Measurements from ENCODE around the gene LYST. TPM values are rescaled to one million over a fixed set of nuclear protein-coding genes. Genes with fewer than 3 reads are reported as not detected.

The LYST gene
- total and polyA plus RNA-seq, 10 of the 15 experiments (the other 5 are each of a cell fraction or from before 2014, with no cell fraction given) = 3.3 to 28.1 (median 5.6) TPM

- no peaks in the 10 kb centered on the region for H4K20me1 ChIP-seq (ENCODE audit: control insufficient read depth, insufficient read depth)
- ChIA-PET SMC1A (ENCODE audit: uncharacterized antibody, unreplicated experiment) (interaction anchor here (0.7 to 0.9 kb wide), 2 partner anchors 12 to 25 kb away, joined by 3 read pairs; no protein-coding TSS in a partner anchor), RAD21 (ENCODE audit: unreplicated experiment) (no interaction called here), POLR2A (no interaction called here), CTCF (interaction anchor here (1.1 kb wide), 1 partner anchor 233 kb away, joined by 3 read pairs; no protein-coding TSS in a partner anchor)
- no TSS peak for BruUV-seq (replicated peaks)
- H3K4me1 ChIP-seq (ENCODE audit: control insufficient read depth, insufficient read depth, low read length) = no peaks in the 10 kb centered on the region
- no peaks in the 10 kb centered on the region for H3K79me2 ChIP-seq (ENCODE audit: control insufficient read depth, insufficient read depth, low read length)
- FAIRE-seq = no peak
- H3K9me3 ChIP-seq (replicated peaks; ENCODE audit: control insufficient read depth, insufficient read depth, low read length) = no peaks in the 10 kb centered on the region
- WGBS (ENCODE audit: insufficient coverage, insufficient replicate concordance, low lambda C conversion rate, missing lambda C conversion rate) = 93% methylated on average over 13 of the region's 13 CpGs
- no peak overlapping the region for H3K9ac ChIP-seq (ENCODE audit: control insufficient read depth, insufficient read depth, low read length)
- H2AFZ ChIP-seq (ENCODE audit: control insufficient read depth, low read depth, low read length) = no peak overlapping the region
- DNase-seq (ENCODE audit: low read depth, low spot score) = no peak
- no peak for ATAC-seq
- no peak overlapping the region for H3K27ac ChIP-seq (ENCODE audit: control insufficient read depth, insufficient read depth)
- no peaks in the 10 kb centered on the region for H3K27me3 ChIP-seq (replicated peaks in 1 of 2; ENCODE audit: control insufficient read depth in 2 of 2, insufficient read depth in 2 of 2, low read length in 1 of 2)
- TF ChIP-seq CREM (IDR thresholded peaks at IDR 0.05; ENCODE audit: low read depth) (no peak), HDAC6 (IDR thresholded peaks at IDR 0.05; ENCODE audit: unreplicated experiment) (no peak), HCFC1 (IDR thresholded peaks at IDR 0.05; ENCODE audit: low read length) (no peak), IRF3 (IDR thresholded peaks at IDR 0.05) (no peak), CUX1 (IDR thresholded peaks at IDR 0.05; ENCODE audit: insufficient replicate concordance, low read depth, low read length) (no peak), CHD1 (IDR thresholded peaks at IDR 0.05; ENCODE audit: low read depth, low read length) (no peak), ATF7 (IDR thresholded peaks at IDR 0.05; ENCODE audit: low read depth) (no peak), EGR1 (IDR thresholded peaks at IDR 0.05; ENCODE audit: borderline replicate concordance in 1 of 2, low read depth in 2 of 2, low read length in 2 of 2) (no peak), ESRRA (IDR thresholded peaks at IDR 0.05; ENCODE audit: low read length) (no peak), GATAD2B (conservative IDR thresholded peaks at IDR 0.05; ENCODE audit: low read depth) (no peak), RAD21 (IDR thresholded peaks at IDR 0.05; ENCODE audit: insufficient read depth, low read depth, low read length) (no peak), NFXL1 (IDR thresholded peaks at IDR 0.05; ENCODE audit: borderline replicate concordance) (no peak), SPI1 (IDR thresholded peaks at IDR 0.05; ENCODE audit: borderline replicate concordance, insufficient read depth, low read depth, low read length) (no peak), ZNF384 (IDR thresholded peaks at IDR 0.05; ENCODE audit: borderline replicate concordance, low read depth, low read length) (no peak), MYB (IDR thresholded peaks at IDR 0.05; ENCODE audit: borderline replicate concordance, low read depth, low read length) (no peak), NR2C1 (IDR thresholded peaks at IDR 0.05) (no peak), NFYB (IDR thresholded peaks at IDR 0.05; ENCODE audit: insufficient read depth, low read depth, low read length) (no peak), POLR2AphosphoS5 (IDR thresholded peaks at IDR 0.05; ENCODE audit: low read length) (no peak)
- H3K4me3 ChIP-seq = no peak overlapping the region
- intact Hi-C loops (cut with micrococcal nuclease; ENCODE audit: unreplicated experiment) = no loop called here
- in situ Hi-C loops (cut with MboI) = no loop called here
- H3K36me3 ChIP-seq (ENCODE audit: control insufficient read depth in 2 of 2, insufficient read depth in 2 of 2, low read length in 1 of 2) = no peaks in the 10 kb centered on the region
- no peak overlapping the region for H3K4me2 ChIP-seq (ENCODE audit: control insufficient read depth, insufficient read depth)
These were observed 129.0 kb downstream of the LYST start for GRCh38 chr1:235737751-235738150.
